AG10803 (cell line): Measurements from ENCODE around the gene TMEM163.

Experiments used
- DNase-seq: peaks from one replicate; pipeline ENCODE4 v3.0.0; 2010; ENCODE audit warnings: low read depth
- H3K4me3 ChIP-seq: 2 replicates; pipeline ENCODE4 v1.5.1; 2011; ENCODE audit warnings: mild to moderate bottlenecking, low read length, control low read depth
- CTCF ChIP-seq: conservative IDR thresholded peaks from 2 replicates; pipeline ENCODE4 v1.5.1; 2011; ENCODE audit warnings: mild to moderate bottlenecking, low read length, control low read depth, inconsistent platforms

TMEM163 gene

GRCh38 chr2:134463699-134464022 is 255.1 kb downstream of the TMEM163 start:
- no peak for DNase-seq
- H3K4me3 ChIP-seq: no peak overlapping the region
- no peak for TF ChIP-seq CTCF

- DNase-seq: no peak
- TF ChIP-seq CTCF: no peak
- H3K4me3 ChIP-seq: no peak overlapping the region
These were observed 255.8 kb downstream of the TMEM163 start for GRCh38 chr2:134462791-134463698.

GRCh38 chr2:134462275-134462674 is 256.5 kb downstream of the TMEM163 start:
- H3K4me3 ChIP-seq: no peak overlapping the region
- no peak for DNase-seq
- no peak for TF ChIP-seq CTCF

GRCh38 chr2:134461511-134461910 is 257.3 kb downstream of the TMEM163 start:
- no peak overlapping the region for H3K4me3 ChIP-seq
- peak; percentile 47 for DNase-seq
- no peak for TF ChIP-seq CTCF

GRCh38 chr2:134460583-134460998 is 258.2 kb downstream of the TMEM163 start:
- peak; percentile 55 for DNase-seq

GRCh38 chr2:134459706-134460406 is 258.9 kb downstream of the TMEM163 start:
- DNase-seq: no peak
- no peak for TF ChIP-seq CTCF
- H3K4me3 ChIP-seq: no peak overlapping the region

More at GRCh38 chr2:134460583-134460998, 258.2 kb downstream of the TMEM163 start:
- peak; percentile 65 for TF ChIP-seq CTCF
- no peak overlapping the region for H3K4me3 ChIP-seq
